ENCODE results near the gene POU2F2. TPM values are rescaled to one million over a fixed set of nuclear protein-coding genes. Genes with fewer than 3 reads are reported as not detected.

Gene POU2F2
- total RNA-seq, 1 donor from 2014 or later: 0.83 TPM

DNA sequence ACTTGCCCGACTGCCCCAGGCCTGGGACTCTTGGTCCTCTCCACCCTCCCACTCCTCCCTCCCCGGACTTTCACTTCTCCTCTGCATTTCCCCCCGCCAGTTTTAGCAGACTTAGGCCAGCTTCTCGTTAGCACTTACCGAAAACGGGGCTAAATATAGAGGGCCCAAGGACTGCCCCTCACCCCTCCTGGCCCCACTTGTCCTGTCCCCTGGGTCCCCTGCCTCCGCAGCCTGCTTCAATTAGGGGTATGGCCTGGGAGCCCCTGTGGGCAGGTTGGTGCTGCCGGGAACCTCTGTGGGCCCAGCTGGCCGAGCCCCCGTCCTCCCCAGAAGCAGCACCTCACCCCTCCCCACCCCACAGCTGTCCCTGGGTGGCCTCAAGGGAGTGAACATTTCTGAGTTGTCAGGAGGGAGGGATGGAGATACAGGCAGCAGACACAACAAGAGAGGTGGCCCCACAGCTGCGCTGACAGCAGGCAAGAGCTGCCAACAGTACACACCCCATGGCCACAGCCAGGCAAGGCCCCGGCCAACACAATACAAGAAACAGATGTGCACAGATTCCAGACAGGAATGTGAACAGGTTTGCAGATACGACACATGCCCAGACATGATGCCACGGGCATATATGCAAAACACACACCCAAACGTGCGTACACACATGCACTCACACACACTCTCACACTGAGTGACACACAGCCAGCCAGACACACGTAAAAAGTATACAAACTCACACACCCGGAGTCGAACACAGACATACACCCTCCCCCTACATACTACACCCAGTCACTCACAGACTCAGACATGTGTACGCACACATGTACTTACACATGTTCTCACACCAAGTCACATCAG is 2.6 kb downstream of the POU2F2 start:
- ATAC-seq (peak; percentile 7), DNase-seq (ENCODE audit: low spot score) (no peak)

DNA sequence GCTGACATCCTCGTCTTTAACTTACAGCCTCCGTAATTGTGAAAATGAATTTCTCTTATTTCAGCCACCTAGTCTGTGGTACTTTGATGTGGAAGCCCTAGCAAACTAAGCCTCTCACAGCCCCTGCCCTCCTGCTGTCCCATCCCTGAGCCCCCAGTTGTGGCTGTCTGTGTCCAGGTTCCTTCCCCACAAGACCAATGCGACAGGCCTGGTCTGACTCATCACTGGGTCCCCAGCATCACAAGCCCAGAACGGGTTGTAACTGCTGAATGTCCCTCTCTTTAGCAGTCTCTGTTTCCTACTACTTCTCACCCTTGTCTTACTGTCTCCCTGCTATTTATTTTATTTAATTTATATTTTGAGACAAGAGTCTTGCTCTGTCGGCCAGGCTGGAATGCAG is 5.7 kb downstream of the POU2F2 start:
- no peak for DNase-seq (ENCODE audit: low spot score)
- ATAC-seq: no peak

DNA sequence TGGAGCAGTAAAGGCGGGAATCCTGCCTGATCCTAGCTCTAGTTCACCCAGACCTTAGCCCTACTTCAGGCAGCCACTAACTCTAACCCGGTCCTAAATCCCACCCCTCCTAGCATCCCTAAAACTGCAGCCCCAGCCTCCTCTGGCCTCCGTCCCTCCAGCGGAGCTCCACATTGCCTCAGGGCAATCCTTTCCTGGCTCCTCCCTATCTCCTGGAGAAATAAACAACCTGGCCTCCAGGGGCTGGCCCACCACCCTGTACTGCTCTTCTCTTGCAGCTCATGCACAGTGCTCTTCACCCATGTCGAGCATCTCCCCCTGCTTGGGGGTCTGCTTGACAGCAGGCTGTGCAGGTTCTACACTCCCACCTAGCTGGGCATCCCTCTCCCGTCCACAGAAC is 6.7 kb downstream of the POU2F2 start:
- DNase-seq (ENCODE audit: low spot score) (no peak), ATAC-seq (no peak)

DNA sequence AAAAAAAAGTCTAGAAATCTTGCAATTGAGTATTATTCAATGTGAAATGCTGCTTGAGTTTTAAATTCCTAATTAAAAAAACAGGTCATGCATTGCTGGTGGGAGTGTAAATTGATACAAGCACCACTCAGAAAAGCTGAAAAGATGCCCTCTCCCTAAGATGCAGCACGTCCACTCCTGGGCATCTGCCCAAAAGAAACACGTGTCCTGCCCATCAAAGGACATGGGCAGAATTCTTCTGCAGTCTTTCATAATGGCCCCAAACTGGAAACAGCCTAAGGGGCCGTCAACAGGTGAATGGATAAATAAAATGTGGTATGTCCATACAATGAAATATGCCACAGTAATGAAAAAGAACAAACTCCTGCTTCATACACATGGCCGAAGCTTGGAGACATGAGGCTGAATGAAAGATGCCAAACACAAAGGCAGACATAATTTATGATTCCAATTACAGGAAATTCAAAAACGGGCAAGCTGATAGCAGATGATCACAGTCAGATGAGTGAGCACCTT is 7.8 kb downstream of the POU2F2 start:
- ATAC-seq (no peak), DNase-seq (ENCODE audit: low spot score) (no peak)

DNA sequence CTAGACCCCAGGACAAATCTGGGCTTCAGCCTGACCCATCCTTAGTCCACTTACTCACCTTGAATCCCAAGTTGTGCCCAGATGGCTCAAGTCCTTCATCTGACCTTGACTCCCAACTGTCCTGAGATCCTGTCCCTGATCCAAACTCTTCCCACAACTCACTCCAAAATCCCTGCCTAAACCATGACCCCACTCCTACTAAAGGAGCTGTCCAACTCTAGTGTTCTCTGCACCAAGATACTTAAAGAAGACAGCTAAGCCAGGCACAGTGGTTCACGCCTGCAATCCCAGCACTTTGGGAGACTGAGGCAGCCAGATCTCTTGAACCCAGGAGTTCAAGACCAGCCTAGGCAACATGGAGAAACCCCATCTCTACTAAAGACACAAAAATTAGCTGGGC is 8.5 kb downstream of the POU2F2 start:
- ATAC-seq: no peak
- DNase-seq (ENCODE audit: low spot score): no peak

DNA sequence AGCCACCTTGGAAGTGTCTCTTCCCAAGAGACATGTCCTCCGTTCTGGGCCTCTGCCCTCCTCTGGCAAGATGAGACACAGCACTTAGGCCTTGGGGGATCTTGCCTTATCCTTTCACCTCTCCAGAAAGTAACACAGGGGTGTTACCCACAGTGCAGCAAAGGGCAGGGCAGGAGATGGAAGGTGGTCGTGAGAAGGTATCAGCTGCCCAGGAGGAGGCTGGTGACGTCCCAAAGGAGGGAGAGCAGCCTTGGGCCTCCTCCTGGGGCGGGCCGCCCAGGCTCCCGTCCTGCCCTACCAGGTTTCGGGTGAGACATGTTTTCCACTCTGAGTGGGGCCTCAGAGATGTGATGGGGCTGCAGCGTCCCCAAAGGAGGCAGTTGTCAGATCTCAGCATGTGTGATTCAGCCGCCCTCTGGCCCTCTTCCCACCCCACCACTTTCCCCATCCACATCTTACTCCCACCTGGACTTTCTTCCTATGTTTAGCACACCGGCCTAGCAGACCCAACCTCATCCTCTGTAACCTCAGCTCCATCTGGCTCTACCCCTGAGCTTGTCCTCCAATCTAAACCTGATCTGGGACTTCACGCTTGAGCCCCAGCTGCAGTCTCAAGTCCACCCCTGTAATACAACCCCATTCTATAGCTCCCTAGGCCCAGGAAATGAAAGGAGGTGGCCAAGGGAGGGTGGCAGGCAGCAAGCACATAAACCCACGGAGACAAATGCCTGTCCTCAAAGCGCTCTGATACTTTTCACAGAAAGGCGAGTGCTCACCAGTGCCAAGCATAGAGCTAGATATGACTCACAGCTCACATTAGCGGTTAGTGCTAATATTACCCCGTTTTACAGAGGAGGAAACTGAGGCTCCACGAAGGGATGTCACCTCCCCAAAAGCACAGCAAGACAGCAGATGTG is 9.3 kb downstream of the POU2F2 start:
- DNase-seq (ENCODE audit: low spot score) (no peak), ATAC-seq (no peak)

DNA sequence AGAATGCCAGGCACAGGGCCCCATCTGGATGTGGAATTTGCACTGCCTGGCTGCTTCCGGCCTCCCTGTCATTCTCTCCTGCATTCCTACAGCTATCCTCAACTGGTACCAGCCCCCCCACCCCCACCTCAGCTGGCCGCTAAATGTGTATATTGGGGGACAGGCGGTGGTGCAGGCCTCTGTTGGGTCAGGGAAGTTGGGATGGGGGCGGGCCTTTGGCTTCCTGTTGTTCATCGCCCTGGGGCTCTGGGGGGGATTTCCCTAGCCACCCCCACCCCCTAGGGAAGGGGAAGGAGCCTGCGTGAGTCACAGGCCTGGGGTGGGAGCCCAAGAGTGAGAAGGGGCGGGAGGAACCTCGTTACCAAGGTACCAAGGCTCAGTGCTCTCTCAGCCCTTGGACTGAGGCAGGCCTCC is 10.6 kb downstream of the POU2F2 start:
- peak; percentile 56 for ATAC-seq
- DNase-seq (ENCODE audit: low spot score): no peak

DNA sequence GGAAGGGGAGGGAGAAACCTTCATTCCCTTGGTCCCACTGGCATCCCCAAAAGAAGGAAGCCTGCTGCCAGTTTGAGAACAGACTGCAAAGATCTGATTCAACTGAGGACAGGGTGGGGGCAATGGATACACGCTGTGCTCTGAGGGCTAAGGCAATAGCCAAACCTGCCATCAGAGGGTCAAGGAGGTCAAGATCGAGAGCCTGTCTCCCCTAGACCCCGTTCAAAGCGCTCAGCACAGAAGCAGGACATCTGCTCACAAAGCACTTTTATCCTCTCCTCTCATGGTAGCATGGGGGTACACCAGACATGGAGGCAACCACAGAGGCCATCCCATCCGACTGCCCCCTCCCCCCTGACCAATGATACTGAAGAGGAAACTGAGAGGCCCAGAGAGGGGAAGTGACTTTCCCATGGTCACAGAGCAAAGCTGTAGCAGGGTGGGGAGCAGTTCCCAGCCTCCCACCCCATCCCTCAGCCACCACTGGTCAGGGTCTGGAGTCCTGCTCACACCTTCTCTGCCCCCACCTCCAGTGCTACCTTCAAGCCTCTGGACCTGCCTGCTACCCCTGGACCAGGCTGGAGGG is 11.1 kb downstream of the POU2F2 start:
- peak; percentile 16 for ATAC-seq
- no peak for DNase-seq (ENCODE audit: low spot score)

DNA sequence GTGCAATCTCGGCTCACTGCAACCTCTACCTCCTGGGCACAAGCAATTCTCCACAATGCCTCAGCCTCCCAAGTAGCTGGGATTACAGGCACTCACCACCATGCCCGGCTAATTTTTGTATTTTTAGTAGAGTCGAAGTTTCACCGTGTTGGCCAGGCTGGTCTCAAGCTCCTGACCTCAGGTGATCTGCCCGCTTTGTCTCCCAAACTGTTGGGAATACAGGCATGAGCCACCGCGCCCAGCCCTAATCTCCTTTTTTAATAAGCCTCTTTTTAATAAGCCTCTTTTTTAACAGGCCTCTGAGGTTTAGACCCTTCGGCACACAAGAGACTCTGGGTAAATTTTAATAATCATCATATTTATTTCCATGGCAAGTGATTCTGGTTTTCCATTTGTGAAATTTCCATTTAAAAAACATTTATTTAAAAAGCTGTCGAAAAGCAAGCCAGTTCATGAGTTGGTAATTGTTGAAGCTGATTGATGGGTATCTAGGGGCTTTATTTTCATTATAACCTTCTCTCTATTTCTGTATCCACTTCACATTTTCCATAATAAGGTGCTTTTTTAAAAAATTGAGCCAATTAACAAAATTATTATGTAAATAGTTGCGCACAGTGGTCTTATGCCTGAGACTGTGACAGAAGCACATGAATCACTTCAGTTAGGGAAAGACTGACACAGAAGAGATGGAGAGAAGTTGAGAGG is 11.8 kb downstream of the POU2F2 start:
- DNase-seq (ENCODE audit: low spot score) (no peak), ATAC-seq (no peak)

DNA sequence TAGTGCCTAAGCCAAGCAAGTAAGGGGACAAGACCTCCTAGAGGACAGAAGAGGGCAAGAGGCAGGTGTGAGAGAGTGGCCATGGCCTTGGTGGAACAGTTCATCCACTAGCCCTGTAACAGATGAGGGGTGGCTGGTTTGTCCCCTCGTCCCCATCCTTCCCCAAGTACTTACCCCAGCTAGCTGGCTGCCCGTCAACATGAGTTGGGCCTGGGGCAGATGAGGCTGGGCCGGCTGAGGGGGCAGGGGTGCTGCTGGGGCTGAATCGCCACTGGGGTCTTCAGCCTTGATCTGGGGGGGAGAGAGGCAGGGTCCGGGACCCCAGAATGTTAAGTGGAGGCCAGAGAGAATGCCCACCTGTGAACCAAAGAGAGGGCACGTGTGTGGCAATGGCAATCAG is 15.2 kb downstream of the POU2F2 start:
- DNase-seq (ENCODE audit: low spot score) (no peak), ATAC-seq (no peak)

DNA sequence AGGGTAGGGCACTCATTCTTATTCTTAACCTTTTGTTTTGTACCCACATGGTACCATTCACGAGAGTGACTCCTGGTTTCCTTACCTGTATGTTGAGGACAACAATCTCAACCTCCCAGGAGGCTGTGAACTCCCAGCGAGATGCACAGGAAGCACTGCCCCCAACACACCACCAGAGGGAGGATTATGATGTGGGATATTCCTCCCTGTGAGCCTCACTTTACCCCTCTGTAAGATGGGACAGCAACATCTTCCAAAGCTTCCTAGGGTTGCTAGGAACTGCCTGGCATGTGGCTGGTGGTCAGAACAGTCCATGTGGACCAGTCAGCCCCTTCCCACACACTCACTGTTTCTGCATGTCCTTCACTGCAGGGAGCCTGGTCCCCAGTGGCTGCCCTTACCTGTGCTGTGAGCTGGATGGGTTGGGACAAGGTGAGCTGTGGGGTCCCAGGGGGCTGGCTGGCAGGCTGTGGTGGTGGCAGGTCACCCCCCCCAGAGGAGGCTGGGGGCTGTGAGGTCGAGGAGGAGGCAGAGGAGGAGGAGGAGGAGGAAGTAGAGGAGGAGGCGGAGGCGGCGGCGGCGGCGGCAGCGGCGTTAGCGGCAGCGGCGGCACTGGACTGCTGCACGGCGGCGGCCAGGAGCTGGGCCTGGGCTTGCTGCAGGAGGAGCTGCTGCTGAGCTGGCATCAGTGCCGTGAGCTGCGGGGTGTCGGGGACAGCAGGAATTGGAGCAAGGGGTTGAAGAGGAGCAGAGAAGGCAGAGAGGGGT is 15.8 kb downstream of the POU2F2 start:
- DNase-seq (ENCODE audit: low spot score) (no peak), ATAC-seq (no peak)

DNA sequence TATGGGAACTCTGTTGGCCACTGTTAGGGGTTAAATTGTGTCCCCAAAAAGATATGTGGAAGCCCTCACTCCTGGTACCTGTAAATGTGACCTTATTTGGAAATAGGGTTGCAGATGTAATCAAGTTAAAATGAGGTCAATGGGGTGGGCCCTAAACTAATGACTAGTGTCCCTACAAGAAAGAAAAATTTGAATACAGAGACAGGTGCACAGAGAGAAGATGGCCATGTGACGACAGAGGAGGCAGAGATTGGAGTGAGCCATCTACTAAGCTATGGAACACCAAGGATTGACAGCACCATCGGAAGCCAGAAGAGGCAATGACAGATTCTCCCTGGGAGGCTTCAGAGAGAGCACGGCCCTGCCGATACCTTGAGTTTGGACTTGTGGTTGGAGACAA is 16.5 kb downstream of the POU2F2 start:
- DNase-seq (ENCODE audit: low spot score) (no peak), ATAC-seq (no peak)

DNA sequence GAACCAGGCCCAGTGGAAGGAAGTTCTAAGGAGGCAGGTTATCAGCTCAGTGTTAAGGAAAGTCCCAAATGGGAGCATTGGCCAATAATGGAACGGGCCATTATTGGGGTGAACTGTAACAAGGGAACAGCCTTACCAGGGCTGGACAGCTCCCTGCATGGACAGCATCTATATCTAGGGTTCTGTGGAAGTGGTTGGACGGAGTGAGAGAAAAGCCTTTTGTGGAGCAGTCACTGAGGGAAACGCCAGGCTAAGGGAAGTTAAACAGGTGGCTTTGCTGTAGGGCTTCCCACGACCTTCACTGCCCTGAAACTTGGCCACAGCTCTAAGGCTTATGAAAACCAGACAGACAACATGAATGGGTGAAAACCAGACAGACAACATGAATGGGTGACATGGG is 17.0 kb downstream of the POU2F2 start:
- no peak for DNase-seq (ENCODE audit: low spot score)
- ATAC-seq: no peak

DNA sequence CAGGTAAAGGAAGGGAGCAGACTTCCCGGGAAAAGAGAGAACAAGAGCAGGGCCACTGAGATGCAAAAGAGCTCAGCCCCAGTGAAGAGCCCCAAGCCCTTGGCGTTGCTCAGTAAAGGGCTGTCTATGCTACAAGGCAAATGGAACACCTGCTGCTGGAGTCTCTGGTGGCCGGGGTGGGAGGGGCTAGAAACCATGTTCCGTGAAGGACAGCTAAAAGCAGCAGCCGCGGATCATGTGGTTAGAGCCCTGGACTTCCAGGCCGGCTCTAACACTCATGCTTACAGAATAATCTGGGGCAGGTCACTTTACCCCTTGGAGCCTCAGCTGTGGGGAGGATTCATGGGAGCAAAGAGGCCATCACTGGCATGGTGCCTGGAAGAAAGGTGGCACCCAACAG is 17.8 kb downstream of the POU2F2 start:
- DNase-seq (ENCODE audit: low spot score) (no peak), ATAC-seq (no peak)

DNA sequence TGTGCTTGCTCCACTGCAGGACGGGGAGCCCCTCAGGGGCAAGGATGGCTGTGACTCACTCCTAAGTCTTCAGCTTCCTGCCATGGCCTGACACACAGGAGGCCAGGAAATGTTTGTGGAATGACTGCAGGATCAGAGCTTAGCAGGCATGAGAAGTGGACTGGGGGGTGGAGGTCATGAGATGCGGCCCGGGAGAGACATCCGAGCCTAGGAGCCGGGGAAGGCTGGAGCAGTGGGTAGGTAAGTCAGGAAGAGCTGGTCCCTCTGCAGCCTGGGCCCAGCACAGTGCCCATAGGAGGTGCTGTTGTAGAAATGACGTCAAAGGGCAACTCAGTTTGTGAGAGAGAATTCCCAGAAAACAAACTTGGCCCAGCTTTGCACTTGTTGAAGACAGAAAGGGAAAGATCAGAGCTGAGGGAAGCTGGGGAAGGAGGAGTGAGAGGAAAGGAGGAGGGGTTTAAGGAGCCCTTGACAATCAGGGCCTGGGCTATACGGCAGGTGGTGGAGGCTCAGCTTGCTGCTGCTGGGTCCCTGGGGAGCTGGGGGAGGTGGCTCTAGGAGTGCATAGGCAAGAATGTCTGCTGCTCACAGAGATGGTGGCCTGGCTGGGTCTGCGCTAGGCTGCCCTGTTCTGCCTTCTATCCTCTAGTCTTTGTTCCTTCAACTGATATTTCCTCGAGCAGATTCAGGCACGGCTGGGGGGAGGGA is 18.5 kb downstream of the POU2F2 start:
- DNase-seq (ENCODE audit: low spot score) (no peak), ATAC-seq (no peak)

DNA sequence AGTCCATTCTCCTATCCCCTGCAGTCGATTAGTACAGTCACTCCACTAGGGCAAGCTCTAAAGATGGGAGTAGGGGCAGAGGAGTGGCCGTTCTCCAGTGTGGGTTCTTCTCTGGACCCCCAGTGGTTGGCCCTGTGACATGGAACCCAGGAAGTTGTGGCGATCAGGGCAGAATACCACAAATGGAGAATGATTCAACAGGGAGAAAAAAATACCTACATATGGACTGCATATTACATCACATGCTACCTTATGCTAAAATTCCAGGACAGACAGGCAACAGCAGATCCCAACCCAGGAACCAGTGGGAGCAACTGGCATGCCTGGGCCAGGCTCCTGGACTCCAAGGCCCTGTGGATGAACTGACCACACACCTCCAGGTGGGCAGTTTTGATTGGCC is 20.4 kb downstream of the POU2F2 start:
- ATAC-seq (no peak), DNase-seq (ENCODE audit: low spot score) (no peak)

DNA sequence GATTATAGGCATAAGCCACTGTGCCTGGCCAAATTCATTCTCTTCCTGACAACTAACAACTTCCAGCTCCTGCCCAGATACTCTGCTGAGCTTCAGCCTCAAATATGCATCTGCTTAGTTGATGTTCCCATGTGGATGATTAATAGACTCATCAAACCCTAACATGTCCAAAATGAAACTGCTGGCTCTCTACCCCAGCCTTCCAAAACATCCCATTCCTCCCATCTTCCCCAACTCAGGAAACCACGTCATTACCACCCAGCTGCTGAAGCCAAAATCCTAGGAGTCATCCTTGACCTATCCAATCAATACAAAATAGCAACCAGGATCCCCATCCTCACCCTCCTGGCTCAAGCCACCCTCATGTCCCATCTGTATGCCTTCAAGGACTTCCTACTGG is 20.9 kb downstream of the POU2F2 start:
- no peak for DNase-seq (ENCODE audit: low spot score)
- ATAC-seq: no peak

DNA sequence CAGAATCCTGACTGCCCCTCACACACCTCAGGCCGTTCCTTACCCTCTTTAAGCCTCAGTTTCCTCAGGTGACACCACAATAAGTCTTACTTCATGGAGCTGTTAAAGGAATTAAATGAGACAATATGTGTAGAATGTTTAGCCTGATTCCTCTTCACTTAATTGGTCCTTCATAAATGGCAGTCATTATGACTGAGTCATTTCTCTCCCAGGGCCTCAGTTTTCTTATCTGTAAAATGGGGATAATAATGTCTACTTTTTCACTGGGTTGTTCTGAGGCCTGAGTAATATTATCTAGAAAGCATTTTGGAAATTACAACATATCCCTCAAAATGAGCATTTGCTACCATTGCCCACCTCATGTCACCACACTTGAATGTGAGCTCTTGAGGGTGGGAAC is 21.6 kb downstream of the POU2F2 start:
- no peak for ATAC-seq
- DNase-seq (ENCODE audit: low spot score): no peak

DNA sequence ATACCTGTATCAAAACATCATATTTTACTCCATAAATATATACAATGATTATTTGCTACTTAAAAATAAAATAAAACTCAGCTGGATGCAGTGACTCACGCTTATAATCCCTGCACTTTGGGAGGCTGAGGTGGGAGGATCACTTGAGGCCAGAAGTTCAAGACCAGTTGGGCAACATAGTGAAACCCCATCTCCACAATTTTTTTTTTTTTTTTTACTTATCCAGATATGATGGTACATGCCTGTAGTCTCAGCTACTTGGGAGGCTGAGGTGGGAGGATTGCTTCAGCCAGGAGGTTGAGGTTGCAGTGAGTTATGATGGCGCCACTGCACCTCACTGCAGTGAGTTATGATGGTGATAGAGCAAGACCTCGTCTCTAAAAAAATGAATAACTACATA is 22.4 kb downstream of the POU2F2 start:
- DNase-seq (ENCODE audit: low spot score) (no peak), ATAC-seq (no peak)

All from left lobe of liver (tissue), 2 donors.